Measurements from ENCODE around the gene COQ8A.

The COQ8A gene

GRCh38 chr1:226919587-226919986 lies 20.5 kb upstream of the COQ8A start:
- no peak overlapping the region for H3K4me2 ChIP-seq (ENCODE audit: low read length)
- no peak overlapping the region for H2AFZ ChIP-seq (ENCODE audit: low read length)
- H3K9me3 ChIP-seq (ENCODE audit: low read length), result no peaks in the 10 kb centered on the region
- H3K4me3 ChIP-seq (ENCODE audit: low read depth, low read length, poor library complexity, severe bottlenecking), result no peak overlapping the region
- no peak for TF ChIP-seq EZH2 (IDR thresholded peaks at IDR 0.05; ENCODE audit: borderline replicate concordance, low read length)
- TF ChIP-seq, protein P1, sequence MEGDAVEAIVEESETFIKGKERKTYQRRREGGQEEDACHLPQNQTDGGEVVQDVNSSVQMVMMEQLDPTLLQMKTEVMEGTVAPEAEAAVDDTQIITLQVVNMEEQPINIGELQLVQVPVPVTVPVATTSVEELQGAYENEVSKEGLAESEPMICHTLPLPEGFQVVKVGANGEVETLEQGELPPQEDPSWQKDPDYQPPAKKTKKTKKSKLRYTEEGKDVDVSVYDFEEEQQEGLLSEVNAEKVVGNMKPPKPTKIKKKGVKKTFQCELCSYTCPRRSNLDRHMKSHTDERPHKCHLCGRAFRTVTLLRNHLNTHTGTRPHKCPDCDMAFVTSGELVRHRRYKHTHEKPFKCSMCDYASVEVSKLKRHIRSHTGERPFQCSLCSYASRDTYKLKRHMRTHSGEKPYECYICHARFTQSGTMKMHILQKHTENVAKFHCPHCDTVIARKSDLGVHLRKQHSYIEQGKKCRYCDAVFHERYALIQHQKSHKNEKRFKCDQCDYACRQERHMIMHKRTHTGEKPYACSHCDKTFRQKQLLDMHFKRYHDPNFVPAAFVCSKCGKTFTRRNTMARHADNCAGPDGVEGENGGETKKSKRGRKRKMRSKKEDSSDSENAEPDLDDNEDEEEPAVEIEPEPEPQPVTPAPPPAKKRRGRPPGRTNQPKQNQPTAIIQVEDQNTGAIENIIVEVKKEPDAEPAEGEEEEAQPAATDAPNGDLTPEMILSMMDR (IDR thresholded peaks at IDR 0.05; ENCODE audit: low read length), result no peak
- no peaks in the 10 kb centered on the region for H3K79me2 ChIP-seq (ENCODE audit: insufficient read depth, low read length)
- no peak overlapping the region for H3K27ac ChIP-seq (ENCODE audit: low read depth, low read length, poor library complexity, severe bottlenecking)
- peaks cover 8% of the 10 kb centered on the region; the same call in 1 of the 2 replicates for H3K27me3 ChIP-seq (ENCODE audit: insufficient read depth, low read length)
- H3K9ac ChIP-seq (ENCODE audit: low read length), result no peak overlapping the region
- no peaks in the 10 kb centered on the region for H3K36me3 ChIP-seq (ENCODE audit: insufficient read depth, low read length)
- no peaks in the 10 kb centered on the region for H3F3A ChIP-seq (ENCODE audit: insufficient read depth, low read length)
- H4K20me1 ChIP-seq (ENCODE audit: insufficient read depth, low read length), result no peaks in the 10 kb centered on the region
- no peaks in the 10 kb centered on the region for H3K4me1 ChIP-seq (ENCODE audit: insufficient read depth, low read length, severe bottlenecking)
- H3K9me2 ChIP-seq (ENCODE audit: low read depth, low read length), result no peaks in the 10 kb centered on the region

GRCh38 chr1:226919995-226920394 lies 20.1 kb upstream of the COQ8A start:
- Histone ChIP-seq H4K20me1 (ENCODE audit: insufficient read depth, low read length) (no peaks in the 10 kb centered on the region), H3F3A (ENCODE audit: insufficient read depth, low read length) (no peaks in the 10 kb centered on the region), H3K27ac (ENCODE audit: low read depth, low read length, poor library complexity, severe bottlenecking) (no peak overlapping the region), H3K4me2 (ENCODE audit: low read length) (no peak overlapping the region), H2AFZ (ENCODE audit: low read length) (no peak overlapping the region), H3K9ac (ENCODE audit: low read length) (no peak overlapping the region), H3K9me3 (ENCODE audit: low read length) (no peaks in the 10 kb centered on the region), H3K79me2 (ENCODE audit: insufficient read depth, low read length) (no peaks in the 10 kb centered on the region), H3K27me3 (ENCODE audit: insufficient read depth, low read length) (peaks cover 8% of the 10 kb centered on the region; the same call in 1 of the 2 replicates), H3K9me2 (ENCODE audit: low read depth, low read length) (no peaks in the 10 kb centered on the region), H3K4me1 (ENCODE audit: insufficient read depth, low read length, severe bottlenecking) (no peaks in the 10 kb centered on the region), H3K36me3 (ENCODE audit: insufficient read depth, low read length) (no peaks in the 10 kb centered on the region), H3K4me3 (ENCODE audit: low read depth, low read length, poor library complexity, severe bottlenecking) (no peak overlapping the region)
- no peak for TF ChIP-seq EZH2 (IDR thresholded peaks at IDR 0.05; ENCODE audit: borderline replicate concordance, low read length)
- TF ChIP-seq, protein P1 (IDR thresholded peaks at IDR 0.05; ENCODE audit: low read length), result no peak

GRCh38 chr1:226920446-226920894 lies 19.6 kb upstream of the COQ8A start:
- Histone ChIP-seq H3K36me3 (ENCODE audit: insufficient read depth, low read length) (no peaks in the 10 kb centered on the region), H4K20me1 (ENCODE audit: insufficient read depth, low read length) (no peaks in the 10 kb centered on the region), H3K4me2 (ENCODE audit: low read length) (no peak overlapping the region), H3K9me2 (ENCODE audit: low read depth, low read length) (no peaks in the 10 kb centered on the region), H3K4me1 (ENCODE audit: insufficient read depth, low read length, severe bottlenecking) (no peaks in the 10 kb centered on the region), H3K4me3 (ENCODE audit: low read depth, low read length, poor library complexity, severe bottlenecking) (no peak overlapping the region), H3F3A (ENCODE audit: insufficient read depth, low read length) (no peaks in the 10 kb centered on the region), H3K9ac (ENCODE audit: low read length) (no peak overlapping the region), H3K27me3 (ENCODE audit: insufficient read depth, low read length) (peaks cover 8% of the 10 kb centered on the region; the same call in 1 of the 2 replicates), H3K9me3 (ENCODE audit: low read length) (no peaks in the 10 kb centered on the region), H3K27ac (ENCODE audit: low read depth, low read length, poor library complexity, severe bottlenecking) (no peak overlapping the region), H3K79me2 (ENCODE audit: insufficient read depth, low read length) (no peaks in the 10 kb centered on the region), H2AFZ (ENCODE audit: low read length) (no peak overlapping the region)
- TF ChIP-seq, protein P1 (IDR thresholded peaks at IDR 0.05; ENCODE audit: low read length), result no peak
- no peak for TF ChIP-seq EZH2 (IDR thresholded peaks at IDR 0.05; ENCODE audit: borderline replicate concordance, low read length)

Data from OCI-LY1 (cell line).